ENCODE results near the gene CCZ1. TPM values are rescaled to one million over a fixed set of nuclear protein-coding genes. Genes with fewer than 3 reads are reported as not detected.
"Not testable (repeated sequence)": the region's sequence is repeated elsewhere in the genome, so short reads cannot be mapped to it uniquely, and the experiment has no call there.

Gene CCZ1
- total and polyA plus RNA-seq, 2 of the 8 experiments (the other 6 are each of a cell fraction or from before 2014, with no cell fraction given), result 56.3 to 150 TPM

DNA sequence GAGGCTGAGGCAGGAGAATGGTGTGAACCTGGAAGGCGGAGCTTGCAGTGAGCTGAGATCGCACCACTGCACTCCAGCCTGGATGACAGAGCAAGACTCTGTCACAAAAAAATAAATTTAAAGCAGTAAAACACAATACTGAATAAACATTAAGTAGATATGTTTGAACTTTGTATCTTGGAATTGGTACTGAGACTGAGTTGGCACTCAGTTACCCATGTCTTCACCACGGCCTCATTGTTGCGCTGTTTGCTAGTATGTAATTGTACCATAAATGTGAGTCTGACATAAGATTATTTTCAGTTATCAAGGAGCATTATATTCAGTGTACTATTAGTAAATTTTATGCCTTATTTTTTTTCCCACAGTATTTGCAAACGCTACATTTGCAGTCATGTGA lies 6.2 kb downstream of the CCZ1 start:
- H2BK15ac ChIP-seq (ENCODE audit: low read length); H4K91ac ChIP-seq (replicated peaks; ENCODE audit: insufficient read length, low read length); DNase-seq (ENCODE audit: low read depth in 1 of 2, low spot score in 2 of 2); H3K27me3 ChIP-seq (replicated peaks in 1 of 4; ENCODE audit: control insufficient read depth in 3 of 4, extremely low read depth in 1 of 4, insufficient read depth in 3 of 4, low read length in 3 of 4); H3K4me3 ChIP-seq (ENCODE audit: extremely low read depth in 1 of 4, insufficient read depth in 2 of 4, low read depth in 3 of 4, low read length in 4 of 4); H3K4me1 ChIP-seq (replicated peaks in 1 of 4; ENCODE audit: control insufficient read depth in 3 of 4, insufficient read depth in 4 of 4, low read length in 3 of 4); FAIRE-seq; H4K20me1 ChIP-seq (replicated peaks in 1 of 2; ENCODE audit: control insufficient read depth in 1 of 2, insufficient read depth in 2 of 2, low read length in 2 of 2); H3K4ac ChIP-seq (replicated peaks; ENCODE audit: insufficient read length, low read depth, low read length); H2BK12ac ChIP-seq (ENCODE audit: low read depth, low read length); H3K4me2 ChIP-seq (ENCODE audit: insufficient read depth in 1 of 2, low read depth in 2 of 2, low read length in 2 of 2); H2BK20ac ChIP-seq (ENCODE audit: low read length); H2AFZ ChIP-seq (ENCODE audit: low read length); H3K9me3 ChIP-seq (ENCODE audit: insufficient read depth in 2 of 2, low read depth in 1 of 2, low read length in 1 of 2); H4K5ac ChIP-seq (ENCODE audit: insufficient read length, low read depth, low read length); CTCF ChIA-PET (ENCODE audit: partially characterized antibody); H2AK5ac ChIP-seq (ENCODE audit: low read depth, low read length); H3K79me2 ChIP-seq (ENCODE audit: control insufficient read depth in 1 of 2, insufficient read depth in 2 of 2, low read length in 2 of 2); H2BK120ac ChIP-seq (replicated peaks; ENCODE audit: low read depth, low read length); H3K14ac ChIP-seq (ENCODE audit: insufficient read length); H3K9ac ChIP-seq (replicated peaks in 1 of 4; ENCODE audit: extremely low read depth in 1 of 4, low read depth in 3 of 4, low read length in 3 of 4); H3K79me1 ChIP-seq (ENCODE audit: low read depth, low read length); H3K18ac ChIP-seq (ENCODE audit: extremely low read depth, low read length); H3K27ac ChIP-seq (ENCODE audit: low read depth, low read length); H3K56ac ChIP-seq (replicated peaks; ENCODE audit: insufficient read length, low read depth, low read length); H4K8ac ChIP-seq (ENCODE audit: extremely low read depth, insufficient read depth, low read length); H3K23ac ChIP-seq (ENCODE audit: insufficient read length); H2BK5ac ChIP-seq (ENCODE audit: low read depth, low read length); H3K23me2 ChIP-seq (ENCODE audit: low read depth, low read length): not testable (repeated sequence)
- POLR2A ChIA-PET (ENCODE audit: partially characterized antibody), result interaction anchor here (0.6 kb wide), 1 partner anchor 59 kb away, joined by 3 read pairs; no protein-coding TSS in a partner anchor
- 99% methylated on average over 5 of the region's 5 CpGs; no CpG with 5 or more reads in 1 of the 2 experiments for WGBS, 2 experiments (ENCODE audit: extremely low coverage in 1 of 2, insufficient coverage in 1 of 2, insufficient read length in 1 of 2, insufficient replicate concordance in 2 of 2, low coverage in 1 of 2, low lambda C conversion rate in 2 of 2, missing lambda C conversion rate in 1 of 2)
- H3K36me3 ChIP-seq (ENCODE audit: control insufficient read depth in 2 of 4, insufficient read depth in 4 of 4, low read length in 3 of 4), result peaks cover 0 to 13% (median 2%) of the 10 kb centered on the region in 4 experiments; a peak in 4 of 8 replicates

GRCh38 chr7:5908835-5909234 lies 10.3 kb downstream of the CCZ1 start:
- H2BK120ac ChIP-seq (replicated peaks; ENCODE audit: low read depth, low read length); POLR2A ChIA-PET (ENCODE audit: partially characterized antibody); H3K23ac ChIP-seq (ENCODE audit: insufficient read length); DNase-seq (ENCODE audit: low read depth in 1 of 2, low spot score in 2 of 2); H4K20me1 ChIP-seq (replicated peaks in 1 of 2; ENCODE audit: control insufficient read depth in 1 of 2, insufficient read depth in 2 of 2, low read length in 2 of 2); FAIRE-seq; H3K14ac ChIP-seq (ENCODE audit: insufficient read length); H2BK15ac ChIP-seq (ENCODE audit: low read length); H3K4ac ChIP-seq (replicated peaks; ENCODE audit: insufficient read length, low read depth, low read length); H4K8ac ChIP-seq (ENCODE audit: extremely low read depth, insufficient read depth, low read length); H2BK20ac ChIP-seq (ENCODE audit: low read length); H2AFZ ChIP-seq (ENCODE audit: low read length); H4K91ac ChIP-seq (replicated peaks; ENCODE audit: insufficient read length, low read length); H3K27me3 ChIP-seq (replicated peaks in 1 of 4; ENCODE audit: control insufficient read depth in 3 of 4, extremely low read depth in 1 of 4, insufficient read depth in 3 of 4, low read length in 3 of 4); H3K79me2 ChIP-seq (ENCODE audit: control insufficient read depth in 1 of 2, insufficient read depth in 2 of 2, low read length in 2 of 2); H2BK12ac ChIP-seq (ENCODE audit: low read depth, low read length); H3K18ac ChIP-seq (ENCODE audit: extremely low read depth, low read length); CTCF ChIA-PET (ENCODE audit: partially characterized antibody); H2AK5ac ChIP-seq (ENCODE audit: low read depth, low read length); H3K4me1 ChIP-seq (replicated peaks in 1 of 4; ENCODE audit: control insufficient read depth in 3 of 4, insufficient read depth in 4 of 4, low read length in 3 of 4); H4K5ac ChIP-seq (ENCODE audit: insufficient read length, low read depth, low read length); H2BK5ac ChIP-seq (ENCODE audit: low read depth, low read length); H3K23me2 ChIP-seq (ENCODE audit: low read depth, low read length); H3K56ac ChIP-seq (replicated peaks; ENCODE audit: insufficient read length, low read depth, low read length); H3K79me1 ChIP-seq (ENCODE audit: low read depth, low read length); H3K4me2 ChIP-seq (ENCODE audit: insufficient read depth in 1 of 2, low read depth in 2 of 2, low read length in 2 of 2); H3K27ac ChIP-seq (ENCODE audit: low read depth, low read length); H3K4me3 ChIP-seq (ENCODE audit: extremely low read depth in 1 of 4, insufficient read depth in 2 of 4, low read depth in 3 of 4, low read length in 4 of 4); H3K9ac ChIP-seq (replicated peaks in 1 of 4; ENCODE audit: extremely low read depth in 1 of 4, low read depth in 3 of 4, low read length in 3 of 4); H3K9me3 ChIP-seq (ENCODE audit: insufficient read depth in 2 of 2, low read depth in 1 of 2, low read length in 1 of 2): not testable (repeated sequence)
- peaks cover 0 to 18% (median 7%) of the 10 kb centered on the region in 4 experiments; a peak in 2 of 8 replicates for H3K36me3 ChIP-seq (ENCODE audit: control insufficient read depth in 2 of 4, insufficient read depth in 4 of 4, low read length in 3 of 4)
- WGBS, 2 experiments (ENCODE audit: extremely low coverage in 1 of 2, insufficient coverage in 1 of 2, insufficient read length in 1 of 2, insufficient replicate concordance in 2 of 2, low coverage in 1 of 2, low lambda C conversion rate in 2 of 2, missing lambda C conversion rate in 1 of 2), result 93% methylated on average over 4 of the region's 6 CpGs; no CpG with 5 or more reads in 1 of the 2 experiments

Data from H1 (cell line).